Activated CD4-positive, alpha-beta memory T cell treated with anti-CD3 and anti-CD28 coated beads for 36 hours (primary cell): Measurements from ENCODE around the gene RPSA. TPM values are rescaled to one million over a fixed set of nuclear protein-coding genes. Genes with fewer than 3 reads are reported as not detected.

Experiments used
- CTCF ChIA-PET: fragments of 350-600 bp; sonication (Branson Sonifier 250); formaldehyde crosslinking; loops from one replicate; lab custom pipeline; 2021; ENCODE audit warnings: antibody characterized with exemption, inconsistent platforms; lab: Charles Lee
- POLR2A ChIA-PET: fragments of 350-600 bp; sonication (Branson Sonifier 250); formaldehyde crosslinking; loops from one replicate; lab custom pipeline; 2021; ENCODE audit warnings: antibody characterized with exemption; lab: Charles Lee
- DNase-seq: peaks from one replicate; pipeline ENCODE4 v3.0.0-alpha.2; 2020
- H3K27ac Mint-ChIP-seq: one replicate; pipeline ENCODE4 v1.8.0; 2021; ENCODE audit warnings: mixed read lengths
- H3K27me3 Mint-ChIP-seq: one replicate; pipeline ENCODE4 v1.8.0; 2021; ENCODE audit warnings: mixed read lengths
- H3K36me3 Mint-ChIP-seq: one replicate; pipeline ENCODE4 v1.8.0; 2021; ENCODE audit warnings: mixed read lengths
- H3K4me1 Mint-ChIP-seq: one replicate; pipeline ENCODE4 v1.8.0; 2021; ENCODE audit warnings: low read depth, mixed read lengths
- H3K4me3 Mint-ChIP-seq: one replicate; pipeline ENCODE4 v1.8.0; 2021; ENCODE audit warnings: mild to moderate bottlenecking, mixed read lengths
- H3K9me3 Mint-ChIP-seq: one replicate; pipeline ENCODE4 v1.8.0; 2021; ENCODE audit warnings: mixed read lengths
- intact Hi-C: fragments of 100-400 bp; cut with micrococcal nuclease; formaldehyde crosslinking; loops from one replicate; pipeline ENCODE4 v1.15.1; 2023
- total RNA-seq, 2 experiments: library from RNA; stranded (reverse); gene quantifications; one replicate each; pipeline ENCODE4 v1.2.3, GENCODE V29; 2021

Gene RPSA
- total RNA-seq, 2 experiments from 2014 or later = 2,627 to 2,738 TPM

DNA sequence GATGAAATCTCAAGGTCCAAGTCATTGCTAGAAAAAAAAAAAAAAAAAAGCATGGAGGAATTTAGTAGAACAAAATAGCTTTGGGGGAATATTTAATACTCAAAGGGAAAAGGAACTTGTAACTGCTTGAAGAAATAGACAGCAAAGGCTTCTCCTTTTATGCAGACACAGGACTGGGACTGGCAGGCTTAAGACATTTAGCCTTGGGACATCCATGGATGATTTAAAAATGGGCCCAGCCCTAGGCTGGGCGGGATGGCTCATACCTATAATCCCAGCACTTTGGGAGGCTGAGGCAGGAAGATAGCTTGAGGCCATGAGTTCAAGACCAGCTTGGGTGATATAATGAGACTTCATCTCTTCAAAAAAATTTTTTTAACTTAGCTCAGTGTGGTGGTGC, 19.8 kb downstream of the RPSA start:
- CTCF ChIA-PET = no interaction called here
- DNase-seq = no peak
- no peak overlapping the region for H3K4me3 Mint-ChIP-seq
- intact Hi-C loops = no loop called here
- POLR2A ChIA-PET = interaction anchor here (0.6 kb wide), 1 partner anchor 9 kb away, joined by 3 read pairs; no protein-coding TSS in a partner anchor
- no peaks in the 10 kb centered on the region for H3K4me1 Mint-ChIP-seq
- H3K27ac Mint-ChIP-seq = no peak overlapping the region
- peaks cover 8% of the 10 kb centered on the region for H3K36me3 Mint-ChIP-seq
- no peaks in the 10 kb centered on the region for H3K9me3 Mint-ChIP-seq
- peaks cover 6% of the 10 kb centered on the region for H3K27me3 Mint-ChIP-seq

DNA sequence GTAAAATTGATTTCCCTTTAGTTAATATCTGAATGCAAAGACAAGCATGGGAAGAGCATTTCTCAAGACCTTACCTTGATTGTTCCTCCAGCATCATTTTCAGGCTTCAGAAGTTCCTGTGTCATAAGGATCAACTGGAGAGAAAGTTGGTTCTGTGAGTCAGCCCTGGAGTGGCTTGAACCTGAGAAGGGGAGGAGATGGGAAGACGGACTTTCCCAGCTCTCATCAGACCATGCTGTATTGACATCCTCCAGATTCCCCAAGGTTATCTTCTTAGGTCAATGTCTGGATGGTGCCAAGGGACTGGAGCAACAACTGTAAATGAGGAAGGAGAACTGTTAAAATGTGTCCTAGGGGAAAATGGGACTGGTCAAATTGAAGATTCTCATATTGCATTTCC, 21.0 kb downstream of the RPSA start:
- CTCF ChIA-PET = no interaction called here
- no peak overlapping the region for H3K27ac Mint-ChIP-seq
- H3K4me3 Mint-ChIP-seq = no peak overlapping the region

DNA sequence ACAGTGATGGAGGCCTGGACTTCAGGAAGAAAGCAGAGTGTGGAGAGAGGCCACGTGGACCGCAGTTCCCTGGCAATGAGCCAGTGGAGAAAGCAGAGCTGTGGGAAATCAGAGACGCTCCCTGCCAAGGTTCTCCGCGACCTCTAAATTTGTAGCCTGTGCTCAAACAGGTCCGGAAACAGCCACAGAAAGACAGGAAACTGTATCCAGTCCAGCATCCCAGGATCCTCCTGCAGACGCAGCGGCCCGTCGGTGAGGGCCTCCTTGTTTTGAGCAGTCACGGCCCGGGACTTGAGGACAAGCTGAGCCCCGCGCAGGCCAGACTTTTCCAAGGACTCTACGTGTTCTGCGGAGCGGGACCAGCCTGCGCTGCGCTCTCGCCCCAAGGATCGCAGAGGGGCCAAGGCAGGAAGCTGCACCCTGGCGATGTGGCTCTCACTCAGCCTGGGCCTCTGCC, 22.3 kb downstream of the RPSA start:
- POLR2A ChIA-PET = no interaction called here
- H3K27ac Mint-ChIP-seq = no peak overlapping the region
- no peaks in the 10 kb centered on the region for H3K9me3 Mint-ChIP-seq
- no peaks in the 10 kb centered on the region for H3K36me3 Mint-ChIP-seq
- H3K27me3 Mint-ChIP-seq = peaks cover 6% of the 10 kb centered on the region
- H3K4me1 Mint-ChIP-seq = no peaks in the 10 kb centered on the region
- CTCF ChIA-PET = no interaction called here
- intact Hi-C loops = no loop called here
- DNase-seq = no peak
- H3K4me3 Mint-ChIP-seq = no peak overlapping the region

More for the DNA sequence above, 21.0 kb downstream of the RPSA start:
- intact Hi-C loops = no loop called here
- Mint-ChIP-seq H3K27me3 (peaks cover 6% of the 10 kb centered on the region), H3K9me3 (no peaks in the 10 kb centered on the region), H3K36me3 (no peaks in the 10 kb centered on the region), H3K4me1 (no peaks in the 10 kb centered on the region)
- DNase-seq = no peak
- POLR2A ChIA-PET = no interaction called here

DNA sequence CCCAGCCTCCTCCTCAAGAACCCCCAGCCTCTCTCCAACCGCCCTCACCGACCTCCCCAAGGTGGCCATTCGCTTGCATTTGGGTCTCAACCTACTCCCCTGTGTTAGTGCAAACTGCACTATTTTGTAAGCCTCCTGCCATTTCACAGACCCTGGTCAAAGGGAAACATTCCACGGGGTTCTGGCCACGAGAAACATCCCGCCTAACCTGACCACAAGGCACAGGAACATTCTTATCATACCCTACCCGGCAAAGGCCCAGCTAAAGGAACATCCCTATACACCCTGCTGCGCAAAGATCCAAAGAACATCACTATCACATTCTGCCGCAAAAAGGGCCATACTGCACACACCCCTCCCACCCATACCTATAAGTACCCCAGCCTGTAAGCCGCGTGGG, 22.9 kb downstream of the RPSA start:
- no peak overlapping the region for H3K4me3 Mint-ChIP-seq
- no peak for DNase-seq
- H3K27ac Mint-ChIP-seq = no peak overlapping the region
- no peaks in the 10 kb centered on the region for H3K36me3 Mint-ChIP-seq
- no peaks in the 10 kb centered on the region for H3K4me1 Mint-ChIP-seq
- CTCF ChIA-PET = no interaction called here
- POLR2A ChIA-PET = no interaction called here
- no peaks in the 10 kb centered on the region for H3K9me3 Mint-ChIP-seq
- H3K27me3 Mint-ChIP-seq = peaks cover 6% of the 10 kb centered on the region
- intact Hi-C loops = no loop called here

DNA sequence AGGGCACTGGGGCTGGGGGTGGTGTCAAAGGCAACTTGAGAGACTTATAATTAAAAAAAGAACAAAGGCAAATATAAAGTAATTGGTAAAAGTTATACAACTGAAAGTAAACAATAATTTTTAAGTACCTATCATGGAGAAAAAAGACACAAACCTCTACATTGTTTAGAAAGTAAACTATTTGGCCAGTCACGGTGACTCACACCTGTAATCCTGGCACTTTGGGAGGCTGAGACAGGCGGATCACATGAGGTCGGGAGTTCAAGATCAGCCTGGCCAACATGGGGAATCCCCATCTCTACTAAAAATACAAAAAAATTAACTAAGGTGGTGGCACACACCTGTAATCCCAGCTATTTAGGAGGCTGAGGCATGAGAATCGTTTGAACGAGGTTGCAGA, 25.8 kb downstream of the RPSA start:
- Mint-ChIP-seq H3K36me3 (no peaks in the 10 kb centered on the region), H3K27ac (no peak overlapping the region), H3K4me3 (no peak overlapping the region), H3K4me1 (no peaks in the 10 kb centered on the region), H3K27me3 (peaks cover 6% of the 10 kb centered on the region), H3K9me3 (no peaks in the 10 kb centered on the region)
- DNase-seq = no peak
- intact Hi-C loops = no loop called here
- ChIA-PET POLR2A (interaction anchor here (0.8 kb wide), 1 partner anchor 19 kb away, joined by 3 read pairs; no protein-coding TSS in a partner anchor), CTCF (interaction anchor here (0.8 to 2.9 kb wide), 2 partner anchors 14 to 110 kb away, joined by 3 to 10 read pairs; no protein-coding TSS in a partner anchor)

DNA sequence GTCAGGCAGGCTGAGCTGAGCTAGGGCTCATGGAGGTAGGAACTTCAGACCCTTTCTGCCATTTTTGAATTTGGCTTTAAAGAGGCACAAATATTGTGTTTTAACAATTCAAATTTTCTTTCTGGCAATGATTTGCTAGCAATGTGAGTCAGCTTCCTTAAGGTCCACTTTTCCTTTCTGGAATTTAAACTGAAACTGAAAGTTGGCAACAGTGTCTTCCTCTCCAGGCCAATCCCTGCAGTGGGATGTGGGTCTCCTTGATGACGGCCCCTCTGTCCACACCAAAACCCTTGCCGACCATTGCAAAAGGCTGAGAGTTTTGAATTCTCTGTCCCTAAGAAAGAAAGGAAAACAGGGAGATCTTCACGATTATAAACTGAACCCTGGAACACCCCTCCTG, 27.1 kb downstream of the RPSA start:
- CTCF ChIA-PET = interaction anchor here (2.9 kb wide), 1 partner anchor 13 kb away, joined by 10 read pairs; no protein-coding TSS in a partner anchor
- POLR2A ChIA-PET = no interaction called here
- no peak overlapping the region for H3K27ac Mint-ChIP-seq
- no peaks in the 10 kb centered on the region for H3K9me3 Mint-ChIP-seq
- H3K36me3 Mint-ChIP-seq = no peaks in the 10 kb centered on the region
- intact Hi-C loops = no loop called here
- peaks cover 6% of the 10 kb centered on the region for H3K27me3 Mint-ChIP-seq
- no peaks in the 10 kb centered on the region for H3K4me1 Mint-ChIP-seq
- no peak for DNase-seq
- no peak overlapping the region for H3K4me3 Mint-ChIP-seq

DNA sequence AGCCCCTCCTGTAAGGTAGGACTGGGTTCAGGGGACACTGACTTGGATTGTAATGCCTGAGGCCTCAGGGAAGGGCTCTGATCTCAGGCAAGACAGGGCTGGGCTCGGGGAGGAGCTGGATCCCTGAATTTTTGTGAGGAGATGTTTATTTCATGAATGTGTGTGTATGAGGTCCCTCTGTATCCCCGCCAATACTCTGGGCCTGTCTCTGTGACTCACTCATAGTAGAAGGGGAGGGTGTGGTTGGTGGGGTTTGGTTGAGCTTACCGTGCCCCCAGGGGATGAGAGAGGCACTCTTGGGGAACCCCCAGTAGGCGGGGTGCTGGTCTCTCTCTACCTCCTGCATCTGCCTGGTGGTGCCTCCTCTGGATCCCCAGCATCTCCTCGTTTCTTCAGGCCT, 28.1 kb downstream of the RPSA start:
- no peaks in the 10 kb centered on the region for H3K36me3 Mint-ChIP-seq
- H3K27me3 Mint-ChIP-seq = peaks cover 5% of the 10 kb centered on the region
- no peak for DNase-seq
- H3K4me3 Mint-ChIP-seq = no peak overlapping the region
- ChIA-PET CTCF (interaction anchor here (1.2 kb wide), 1 partner anchor 13 kb away, joined by 4 read pairs; no protein-coding TSS in a partner anchor), POLR2A (no interaction called here)
- no peaks in the 10 kb centered on the region for H3K9me3 Mint-ChIP-seq
- no peak overlapping the region for H3K27ac Mint-ChIP-seq
- intact Hi-C loops = no loop called here
- no peaks in the 10 kb centered on the region for H3K4me1 Mint-ChIP-seq

DNA sequence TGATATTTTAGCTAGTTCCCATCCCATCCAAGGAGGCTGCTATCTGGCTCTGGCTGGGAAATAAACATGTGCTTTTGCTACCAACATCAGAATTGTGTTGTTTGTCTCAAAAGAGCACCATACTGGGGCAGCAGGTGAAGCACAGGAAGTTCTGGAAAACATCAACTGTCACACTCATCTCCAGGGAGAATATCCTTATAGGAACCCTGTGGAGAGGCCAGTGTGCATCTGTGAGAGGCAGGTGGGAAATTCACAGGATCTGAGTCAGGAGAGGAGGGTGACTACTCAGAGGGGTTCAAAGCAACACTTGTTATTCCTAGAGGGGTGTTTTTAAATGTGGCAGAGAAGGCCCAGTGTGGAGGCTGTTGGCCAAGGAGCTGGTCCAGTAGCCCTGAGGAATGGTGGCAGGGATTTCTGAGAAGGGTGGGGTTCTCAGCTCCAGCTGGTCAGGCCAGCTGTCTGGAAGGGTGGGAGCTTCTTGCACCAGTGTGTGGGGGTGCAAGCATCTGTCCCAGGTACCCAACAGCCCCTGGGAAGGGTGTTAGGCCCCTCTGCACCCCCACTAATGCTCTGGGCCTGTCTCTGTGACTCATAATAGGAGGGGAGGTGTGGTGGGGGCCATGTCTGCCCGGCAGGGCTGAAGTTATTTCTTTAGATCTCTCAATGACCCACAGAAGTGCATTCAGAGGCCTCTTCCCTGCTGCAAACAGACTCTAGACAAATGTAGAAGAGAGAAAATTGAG, 28.7 kb downstream of the RPSA start:
- Mint-ChIP-seq H3K4me1 (no peaks in the 10 kb centered on the region), H3K27ac (no peak overlapping the region), H3K9me3 (no peaks in the 10 kb centered on the region), H3K36me3 (no peaks in the 10 kb centered on the region), H3K4me3 (no peak overlapping the region), H3K27me3 (peaks cover 5% of the 10 kb centered on the region)
- DNase-seq = no peak
- ChIA-PET CTCF (interaction anchor here (1.2 kb wide), 1 partner anchor 12 kb away, joined by 4 read pairs; no protein-coding TSS in a partner anchor), POLR2A (no interaction called here)
- intact Hi-C loops = no loop called here

DNA sequence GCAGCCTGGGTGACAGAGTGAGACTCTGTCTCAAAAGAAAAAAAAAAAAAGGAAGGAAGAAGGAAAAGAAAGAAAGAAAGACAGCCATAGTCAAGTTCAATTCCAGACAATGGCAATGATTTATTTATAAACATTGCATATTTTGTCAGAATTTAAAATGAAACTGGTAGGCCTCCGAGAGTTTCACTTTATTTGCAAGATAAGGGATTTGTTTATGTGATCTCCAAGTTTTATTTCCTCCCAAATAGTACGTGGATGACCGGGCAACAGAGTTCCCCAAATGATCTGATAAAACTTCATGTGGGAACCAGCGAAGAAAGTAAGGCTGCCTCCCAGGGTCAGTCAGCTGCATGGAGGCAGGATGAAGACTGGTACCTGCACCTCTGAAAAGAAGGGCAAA, 32.4 kb downstream of the RPSA start:
- Mint-ChIP-seq H3K4me1 (no peaks in the 10 kb centered on the region), H3K4me3 (no peak overlapping the region), H3K27ac (no peak overlapping the region), H3K9me3 (no peaks in the 10 kb centered on the region), H3K36me3 (no peaks in the 10 kb centered on the region), H3K27me3 (peaks cover under 1% of the 10 kb centered on the region)
- POLR2A ChIA-PET = no interaction called here
- no peak for DNase-seq
- CTCF ChIA-PET = no interaction called here
- intact Hi-C loops = no loop called here

DNA sequence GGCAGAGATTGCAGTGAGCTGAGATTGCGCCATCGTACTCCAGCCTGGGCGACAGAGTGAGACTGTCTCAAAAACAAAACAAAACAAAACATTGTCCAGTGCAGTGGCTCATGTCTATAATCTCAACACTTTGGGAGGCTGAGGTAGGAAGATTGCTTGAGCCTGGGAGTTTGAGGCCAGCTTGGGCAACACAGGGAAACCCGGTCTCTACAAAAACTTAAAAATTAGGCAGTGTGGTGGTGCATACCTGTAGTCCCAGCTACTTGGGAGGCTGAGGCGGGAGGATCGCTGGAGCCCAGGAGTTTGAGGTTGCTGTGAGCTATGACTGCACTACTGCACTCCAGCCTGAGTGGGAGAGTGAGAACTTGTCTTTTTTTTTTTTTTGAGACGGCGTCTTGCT, 33.8 kb downstream of the RPSA start:
- Mint-ChIP-seq H3K4me3 (no peak overlapping the region), H3K27ac (no peak overlapping the region), H3K36me3 (no peaks in the 10 kb centered on the region), H3K9me3 (no peaks in the 10 kb centered on the region), H3K4me1 (no peaks in the 10 kb centered on the region), H3K27me3 (peaks cover 2% of the 10 kb centered on the region)
- intact Hi-C loops = no loop called here
- DNase-seq = no peak
- CTCF ChIA-PET = interaction anchor here (1.1 kb wide), 1 partner anchor 7 kb away, joined by 7 read pairs; no protein-coding TSS in a partner anchor
- POLR2A ChIA-PET = no interaction called here

DNA sequence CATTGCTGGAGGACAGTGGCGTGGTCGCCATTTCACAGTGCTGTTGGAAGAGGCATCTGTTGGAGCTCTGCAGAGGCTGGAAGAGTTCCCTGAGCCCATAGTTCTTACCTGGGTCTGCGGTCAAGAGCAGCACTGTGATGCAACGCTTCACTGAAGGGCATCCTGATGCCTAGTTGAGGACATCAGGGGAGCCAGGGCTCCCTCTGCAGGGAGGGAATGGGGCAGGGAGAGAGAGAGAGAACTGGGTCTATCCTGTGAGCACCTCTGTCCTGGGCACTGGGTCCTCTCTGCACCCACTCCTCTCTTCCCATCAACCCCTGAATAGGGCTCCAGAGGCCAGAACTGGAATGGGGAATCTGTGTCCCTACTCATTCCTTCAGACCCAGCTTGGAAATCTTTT, 37.0 kb downstream of the RPSA start:
- H3K27ac Mint-ChIP-seq = no peak overlapping the region
- peaks cover 2% of the 10 kb centered on the region for H3K27me3 Mint-ChIP-seq
- ChIA-PET CTCF (interaction anchor here (0.7 kb wide), 1 partner anchor 54 kb away, joined by 3 read pairs; no protein-coding TSS in a partner anchor), POLR2A (no interaction called here)
- H3K4me1 Mint-ChIP-seq = peaks cover 4% of the 10 kb centered on the region
- intact Hi-C loops = no loop called here
- no peaks in the 10 kb centered on the region for H3K9me3 Mint-ChIP-seq
- H3K36me3 Mint-ChIP-seq = no peaks in the 10 kb centered on the region
- no peak for DNase-seq
- no peak overlapping the region for H3K4me3 Mint-ChIP-seq

DNA sequence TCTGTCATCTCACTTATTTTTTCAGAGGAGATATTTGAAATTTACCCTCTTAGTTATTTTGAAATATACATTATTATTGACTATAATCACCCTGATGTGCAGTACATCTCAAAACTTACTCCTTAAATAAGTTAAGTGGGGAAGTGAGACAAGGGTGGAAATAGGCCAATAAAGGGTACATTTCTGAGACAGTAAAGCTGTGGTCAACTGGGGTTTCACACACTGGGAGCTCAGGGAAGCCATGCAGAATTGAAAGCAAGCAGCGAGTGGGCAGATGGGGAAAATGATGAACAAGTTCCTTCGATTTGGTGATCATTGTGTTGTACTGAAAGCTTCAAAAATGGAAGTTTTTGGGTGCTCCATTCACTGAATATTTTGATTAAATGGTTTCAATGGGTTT, 39.4 kb downstream of the RPSA start:
- H3K9me3 Mint-ChIP-seq = no peaks in the 10 kb centered on the region
- H3K4me1 Mint-ChIP-seq = peaks cover 4% of the 10 kb centered on the region
- no peaks in the 10 kb centered on the region for H3K36me3 Mint-ChIP-seq
- H3K27ac Mint-ChIP-seq = no peak overlapping the region
- no peak overlapping the region for H3K4me3 Mint-ChIP-seq
- CTCF ChIA-PET = interaction anchor here (0.5 to 4.3 kb wide), 13 partner anchors 8 to 732 kb away, joined by 3 to 45 read pairs (median 4); no protein-coding TSS in a partner anchor
- POLR2A ChIA-PET = no interaction called here
- H3K27me3 Mint-ChIP-seq = peaks cover 2% of the 10 kb centered on the region
- DNase-seq = no peak
- intact Hi-C loops = loop anchor here (2.0 kb wide), 1 partner anchor 733 kb away; no protein-coding TSS in a partner anchor
